Activated gamma-delta T cell (primary cell): ENCODE measurements around the gene SDK1.

Experiments used
- DNase-seq: peaks from one replicate; lab custom pipeline; 2025; lab: John Stamatoyannopoulos, UW

Gene SDK1

DNA sequence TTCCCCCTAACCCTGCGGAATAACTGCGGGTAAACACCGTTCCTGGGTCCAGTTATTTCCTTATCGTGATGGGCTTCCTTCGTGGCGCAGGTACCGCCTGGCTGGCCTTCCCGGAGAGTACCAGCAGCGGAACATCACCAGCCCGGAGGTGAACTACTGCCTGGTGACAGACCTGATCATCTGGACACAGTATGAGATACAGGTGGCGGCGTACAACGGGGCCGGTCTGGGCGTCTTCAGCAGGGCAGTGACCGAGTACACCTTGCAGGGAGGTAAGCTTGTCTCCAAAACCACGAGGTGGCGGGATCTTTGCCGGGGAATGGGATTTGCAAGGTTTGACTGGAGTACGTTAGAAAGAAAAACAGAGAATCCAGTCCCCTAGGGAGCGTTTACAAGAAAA is 716.0 kb downstream of the SDK1 start:
- no peak for DNase-seq

DNA sequence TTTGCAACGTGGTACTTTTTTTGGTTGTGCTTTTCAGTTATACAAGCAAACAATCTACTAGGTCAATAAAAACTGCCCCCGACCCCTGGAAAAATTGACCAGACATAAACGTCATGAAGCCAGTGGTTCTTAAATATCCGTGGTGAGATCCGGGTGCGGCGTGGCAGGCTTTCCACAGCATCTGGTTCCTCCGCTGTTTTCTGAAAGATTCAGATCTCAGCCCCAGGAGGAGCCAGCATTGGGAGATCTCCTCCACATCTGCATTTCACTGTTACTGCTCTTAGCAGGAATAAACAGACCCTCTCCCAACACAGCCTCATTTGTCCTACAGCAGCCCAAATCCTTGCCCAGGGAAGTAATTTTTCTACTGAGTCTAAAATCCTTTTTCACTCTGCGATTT is 716.7 kb downstream of the SDK1 start:
- DNase-seq: no peak

DNA sequence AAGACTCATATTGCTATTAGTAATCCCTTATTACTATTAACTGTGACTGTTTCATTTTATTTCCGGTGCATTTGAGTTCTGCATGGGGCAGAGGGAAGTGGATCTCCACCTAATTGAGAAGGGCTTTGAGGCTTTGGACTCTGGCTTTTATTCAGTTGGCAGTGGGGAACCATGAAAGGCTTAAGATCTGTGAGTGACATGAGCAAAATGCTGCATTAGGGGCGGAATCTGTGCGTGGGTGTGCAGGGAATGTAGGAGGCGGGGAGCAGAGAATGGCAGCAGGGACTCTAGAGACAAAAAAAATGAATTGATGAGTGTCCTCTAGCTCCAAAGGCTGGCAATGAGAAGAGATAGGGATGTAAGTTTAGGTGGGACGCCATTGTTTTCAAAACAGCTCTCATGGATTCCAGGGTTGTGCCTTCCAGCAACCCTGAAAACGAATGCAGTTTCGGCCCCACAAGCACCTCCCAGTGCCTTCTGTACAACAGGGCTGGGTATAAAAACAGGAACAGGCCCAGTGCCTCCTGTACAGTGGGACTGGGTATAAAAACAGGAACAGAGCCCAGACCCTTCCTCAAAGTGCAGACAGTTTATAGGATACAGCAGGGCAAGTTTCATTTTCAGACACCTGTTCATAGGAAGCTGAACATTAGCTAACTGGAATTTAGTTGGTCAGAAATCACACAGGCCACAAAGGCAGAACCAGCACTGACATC is 717.7 kb downstream of the SDK1 start:
- no peak for DNase-seq

DNA sequence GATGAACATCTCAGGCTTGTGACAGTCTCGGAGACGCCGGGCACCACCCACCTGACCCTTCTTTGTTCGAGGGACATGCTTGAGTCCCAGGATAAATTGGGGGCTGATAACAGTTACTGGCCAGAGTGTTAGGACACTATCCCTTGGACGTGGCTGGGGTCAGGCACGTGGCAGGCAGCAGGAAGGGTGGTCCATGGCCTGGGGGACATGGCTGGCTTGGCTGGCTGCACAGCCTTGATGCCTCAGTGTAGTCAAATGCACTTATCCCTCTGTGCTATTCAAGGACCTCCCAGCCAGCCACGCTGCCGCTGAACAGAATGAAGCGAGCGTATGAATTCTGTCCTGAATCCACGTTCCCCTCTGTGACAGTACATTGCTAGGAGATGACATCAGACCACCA is 719.0 kb downstream of the SDK1 start:
- DNase-seq: no peak

DNA sequence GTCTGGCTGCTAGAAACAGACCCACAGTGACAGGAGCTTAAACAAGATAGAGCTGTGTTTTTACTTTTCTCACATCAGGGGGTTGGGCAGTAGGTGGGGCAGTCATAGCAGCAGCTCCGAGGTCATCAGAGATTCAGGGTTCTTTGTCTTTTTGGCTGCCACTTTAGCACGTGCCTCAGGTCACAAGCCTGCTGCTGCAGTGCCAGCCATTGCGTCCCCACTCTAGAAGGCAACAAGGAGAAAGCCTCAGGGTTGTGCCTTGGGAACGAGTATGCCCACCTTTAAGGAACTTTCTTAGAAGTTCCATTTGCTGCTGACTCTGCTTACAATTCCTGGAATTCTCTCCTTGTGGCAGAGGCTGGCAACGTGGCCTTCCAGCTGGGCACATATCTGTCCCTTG is 720.4 kb downstream of the SDK1 start:
- DNase-seq: no peak

DNA sequence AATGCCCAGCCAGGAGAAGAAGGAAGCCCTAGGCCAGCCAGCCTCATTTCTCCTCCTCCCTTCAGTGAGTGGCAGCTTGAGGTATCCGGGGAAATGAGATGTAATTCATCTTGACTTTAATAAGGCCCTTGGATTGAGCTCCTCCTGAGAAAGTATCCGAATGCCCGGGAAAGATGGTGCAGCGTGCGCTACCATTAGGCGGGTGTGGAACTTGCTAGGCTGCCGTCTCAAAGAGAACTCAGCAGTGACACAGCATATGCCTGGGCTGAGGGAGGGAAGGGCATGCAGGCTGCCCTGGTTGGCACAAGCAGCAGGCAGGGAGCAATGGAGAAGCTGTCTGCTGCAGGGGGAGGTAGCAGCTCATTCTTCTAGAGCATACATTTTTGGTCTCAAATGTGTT is 721.2 kb downstream of the SDK1 start:
- no peak for DNase-seq

DNA sequence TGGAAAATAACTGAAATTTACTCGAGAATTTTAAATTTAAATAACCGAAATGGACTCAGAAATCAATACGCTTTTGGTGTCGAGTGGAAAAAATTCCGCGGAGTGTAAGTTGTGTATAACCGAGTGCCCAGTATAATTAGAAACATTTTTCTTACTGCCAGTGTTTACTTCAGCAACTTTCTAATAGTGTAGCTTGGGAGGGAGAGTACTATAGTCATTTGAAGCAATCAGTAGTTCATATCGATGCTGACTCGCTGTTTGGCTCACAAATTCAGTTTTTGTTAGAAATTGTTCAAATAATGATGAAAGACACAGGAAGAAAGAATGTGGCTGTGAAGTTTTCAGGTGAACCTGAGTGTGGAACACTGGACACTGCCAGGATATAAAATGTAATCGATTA is 722.5 kb downstream of the SDK1 start:
- DNase-seq: no peak

DNA sequence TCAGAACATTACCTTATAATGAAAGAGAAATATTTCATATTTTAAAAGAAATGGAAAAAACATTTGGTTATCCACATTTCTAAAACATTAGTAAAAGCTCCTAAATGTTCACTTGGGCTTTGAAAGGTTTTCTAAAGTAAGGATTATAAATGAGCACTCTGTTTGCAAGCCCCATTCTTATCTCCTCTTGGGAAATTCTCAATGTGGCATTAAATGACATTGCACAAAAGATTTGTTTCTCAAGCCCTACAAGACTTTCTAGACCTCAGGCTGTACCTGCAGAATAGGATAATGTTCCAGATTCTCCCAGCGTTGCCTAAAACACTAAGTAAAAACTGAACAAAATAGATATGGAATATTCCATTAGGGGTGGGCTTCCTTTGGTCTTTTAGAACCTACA is 723.1 kb downstream of the SDK1 start:
- no peak for DNase-seq

DNA sequence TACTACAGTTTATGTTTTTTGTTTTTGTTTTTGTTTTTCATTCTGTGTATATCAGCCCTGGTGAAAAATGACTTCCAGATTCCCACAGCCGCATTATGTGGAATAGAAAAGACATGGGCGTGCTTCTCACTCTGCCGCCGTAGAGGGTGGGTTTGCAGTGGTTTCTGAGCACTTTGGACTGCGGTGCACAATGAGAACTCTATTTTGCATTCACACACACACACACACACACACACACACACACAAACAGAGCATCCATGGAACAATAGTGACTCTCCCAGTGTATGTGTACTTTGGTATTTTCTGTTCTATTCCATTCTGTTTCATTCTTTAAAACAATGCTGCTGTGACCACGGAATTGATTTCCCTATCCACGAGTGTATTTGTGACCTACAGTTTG is 723.8 kb downstream of the SDK1 start:
- no peak for DNase-seq

DNA sequence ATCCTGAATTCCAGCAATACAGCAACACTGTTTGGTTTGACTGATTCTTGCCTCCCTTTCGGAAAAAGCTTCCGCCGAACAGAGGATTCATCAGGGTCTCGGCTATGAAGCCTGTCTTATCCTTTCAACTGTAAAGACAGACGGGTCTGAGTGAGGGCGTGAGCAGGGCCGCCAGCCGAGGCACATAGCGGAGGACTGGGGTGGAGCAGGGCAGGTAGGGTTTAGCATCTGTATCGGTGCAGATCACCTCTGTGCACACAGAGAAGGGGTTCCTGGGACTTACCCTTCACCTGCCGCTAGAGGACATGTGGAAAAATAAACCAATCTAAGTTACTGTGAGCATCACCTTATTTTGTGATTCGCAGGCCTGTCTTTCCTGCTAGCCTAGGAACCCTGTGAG is 724.2 kb downstream of the SDK1 start:
- no peak for DNase-seq

DNA sequence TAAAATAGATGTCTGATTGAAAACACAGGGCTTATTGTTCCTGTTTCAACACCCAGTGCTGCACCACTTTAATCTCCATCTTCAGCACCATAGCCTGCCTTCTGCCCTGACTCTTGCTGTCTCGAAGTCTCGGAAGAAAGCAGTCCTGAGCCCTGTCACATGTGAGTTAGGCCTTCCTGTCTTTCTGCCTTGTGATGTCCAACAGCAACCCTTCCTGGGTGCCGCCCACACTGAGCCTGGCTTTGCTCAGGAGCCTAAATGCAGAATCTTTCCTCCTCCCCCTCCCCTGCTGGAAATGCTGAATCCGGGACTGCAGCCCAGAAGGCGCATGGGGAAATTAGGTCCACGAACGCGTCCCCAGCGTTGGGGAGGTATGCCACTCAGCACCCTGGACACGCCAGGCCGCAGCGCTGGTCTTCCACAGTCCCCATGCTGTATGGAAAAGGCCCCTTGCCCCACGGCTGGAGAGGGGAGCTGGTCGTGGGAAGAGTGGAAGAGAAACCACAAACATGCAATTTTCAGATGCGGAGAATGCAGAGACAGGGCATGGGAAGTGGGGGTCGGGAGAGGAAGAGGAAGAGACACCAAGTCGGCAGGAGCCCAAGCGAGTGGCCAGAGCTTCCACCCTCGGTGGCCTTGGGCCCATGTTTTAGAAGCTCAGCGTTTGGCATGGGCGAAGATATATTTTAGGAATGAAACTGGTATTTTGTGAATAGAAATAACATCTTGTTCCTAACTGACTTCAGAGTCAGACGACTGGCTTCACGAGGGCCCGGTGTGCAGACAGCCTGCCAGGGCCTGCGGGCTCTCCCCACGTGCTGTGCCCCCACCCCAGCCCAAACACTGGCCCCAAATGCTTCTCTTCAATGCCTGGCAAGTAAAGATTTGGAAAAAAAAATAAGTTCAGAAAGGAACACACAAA is 724.9 kb downstream of the SDK1 start:
- DNase-seq: no peak

DNA sequence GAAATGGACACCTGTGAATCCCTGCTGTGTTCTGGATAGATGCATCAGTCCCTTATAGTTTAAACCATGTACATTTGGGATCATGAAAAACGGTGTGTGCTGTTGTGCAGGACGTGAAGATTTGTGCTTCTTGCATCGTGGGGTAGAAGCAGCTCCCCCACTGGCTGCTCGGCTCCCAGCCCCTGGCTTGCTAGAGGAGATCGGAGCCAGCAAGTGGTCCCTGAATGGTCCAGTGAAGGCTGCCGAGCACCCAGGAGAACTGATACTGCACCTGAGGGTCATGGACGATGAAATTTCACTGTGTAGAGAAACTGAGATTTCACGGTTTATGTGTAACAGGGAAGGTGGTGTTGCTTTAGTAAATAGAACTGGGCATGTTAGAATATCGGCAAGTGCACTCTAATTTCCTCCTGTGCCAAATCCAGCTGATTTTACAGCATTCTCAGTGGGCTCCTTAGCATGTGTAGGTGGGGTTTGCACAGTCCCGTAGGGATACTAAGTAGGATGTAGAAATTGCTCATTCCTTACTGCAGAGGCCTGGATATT is 726.0 kb downstream of the SDK1 start:
- no peak for DNase-seq

DNA sequence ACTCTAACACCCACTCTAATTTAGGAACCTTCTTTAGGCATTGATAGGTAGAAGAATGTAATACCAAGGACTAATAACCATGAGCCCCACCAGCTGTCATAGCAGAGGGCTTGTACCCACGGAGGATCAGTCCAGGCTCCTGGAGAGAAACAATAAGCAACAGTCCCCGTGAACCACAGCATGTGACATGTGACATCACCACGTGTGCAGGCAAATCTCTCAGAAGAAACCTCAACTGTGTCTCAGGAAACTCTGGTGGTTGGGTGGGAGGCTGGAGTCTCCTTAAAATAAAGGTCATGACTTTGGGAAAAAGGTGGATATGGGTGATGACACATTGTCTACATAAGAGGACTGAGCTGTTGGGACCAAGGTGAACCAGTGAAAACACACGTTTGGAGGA is 727.2 kb downstream of the SDK1 start:
- no peak for DNase-seq

DNA sequence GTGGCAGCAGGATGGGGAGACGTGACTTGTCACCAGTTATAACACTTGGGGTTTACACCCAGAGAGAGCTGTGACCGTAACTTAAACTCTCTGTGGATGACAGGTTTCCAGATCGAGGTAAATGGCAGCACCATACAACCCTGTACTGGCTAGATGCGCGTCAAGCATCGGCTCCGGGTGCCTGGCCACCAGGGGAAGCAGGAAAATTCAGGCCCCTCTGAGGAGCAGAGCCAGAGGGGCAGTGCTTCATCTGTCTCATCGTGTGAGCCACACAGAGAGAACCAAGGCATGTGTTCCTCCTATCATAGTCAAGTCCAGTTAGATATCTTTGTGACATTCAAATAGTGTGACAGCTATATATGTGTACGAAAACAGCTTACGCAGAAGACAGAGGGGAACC is 728.9 kb downstream of the SDK1 start:
- DNase-seq: no peak

DNA sequence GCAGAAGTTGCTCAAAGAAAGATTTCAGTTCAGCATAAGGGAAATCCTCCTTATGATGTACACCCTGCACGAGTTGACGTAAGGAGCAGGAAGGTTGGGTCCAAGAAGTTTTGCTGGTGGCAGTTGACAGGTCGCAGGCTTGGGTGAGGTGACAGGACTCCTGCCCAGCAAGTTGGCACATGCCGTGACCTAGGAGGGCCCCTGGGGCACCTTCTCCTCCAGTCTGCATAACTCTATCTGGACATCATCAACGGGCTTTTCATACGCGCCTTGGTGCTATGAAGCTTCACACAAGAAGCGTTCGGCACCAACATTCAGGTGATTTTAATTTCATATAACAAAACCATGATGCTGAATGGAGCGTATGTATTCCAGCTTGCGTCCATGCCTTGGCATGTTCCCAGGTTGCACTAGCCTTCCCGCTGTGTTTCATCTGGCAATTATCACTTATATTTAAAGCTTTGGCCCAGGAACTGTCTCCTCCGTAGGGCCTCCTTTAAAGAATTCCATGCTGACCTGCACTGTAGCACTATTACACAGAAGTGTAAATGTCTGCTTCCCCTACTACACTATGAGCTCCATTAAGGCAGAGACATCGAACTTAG is 729.4 kb downstream of the SDK1 start:
- no peak for DNase-seq

DNA sequence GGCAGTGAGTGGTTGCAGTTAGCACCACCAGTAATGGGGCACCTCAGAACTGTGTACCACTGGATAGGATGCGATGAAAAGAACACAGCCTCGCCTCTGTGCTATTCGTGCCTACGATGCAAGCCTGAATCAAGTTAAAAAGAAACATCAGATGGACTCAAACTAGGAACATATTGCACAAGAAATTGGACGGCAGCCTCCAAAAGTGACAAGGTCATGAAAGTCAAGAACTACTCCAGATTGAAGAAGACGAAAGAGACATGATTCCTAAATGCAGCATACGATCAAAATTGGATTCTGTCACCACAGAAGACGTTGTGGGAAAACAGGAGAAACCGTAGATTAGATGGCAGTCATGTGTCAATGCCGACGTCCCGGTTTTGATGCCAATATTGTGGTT is 732.9 kb downstream of the SDK1 start:
- DNase-seq: no peak

DNA sequence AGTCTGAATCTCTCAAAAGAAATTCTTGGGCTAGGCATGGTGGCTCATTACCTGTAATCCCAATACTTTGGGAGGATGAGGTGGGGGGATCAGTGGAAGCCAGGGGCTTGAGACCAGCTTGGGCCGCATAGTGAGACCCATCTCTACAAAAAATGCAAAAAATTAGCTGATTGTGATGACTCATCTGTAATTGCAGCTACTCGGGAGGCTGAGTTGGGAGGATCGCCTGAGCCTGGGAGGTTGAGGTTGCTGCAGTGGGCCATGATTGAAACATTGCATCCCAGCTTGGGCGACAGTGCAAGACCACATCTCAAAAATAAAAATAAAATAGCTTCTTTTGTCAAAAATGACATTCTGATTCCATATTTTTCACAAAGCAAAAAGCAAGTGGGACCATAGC is 736.3 kb downstream of the SDK1 start:
- DNase-seq: no peak

DNA sequence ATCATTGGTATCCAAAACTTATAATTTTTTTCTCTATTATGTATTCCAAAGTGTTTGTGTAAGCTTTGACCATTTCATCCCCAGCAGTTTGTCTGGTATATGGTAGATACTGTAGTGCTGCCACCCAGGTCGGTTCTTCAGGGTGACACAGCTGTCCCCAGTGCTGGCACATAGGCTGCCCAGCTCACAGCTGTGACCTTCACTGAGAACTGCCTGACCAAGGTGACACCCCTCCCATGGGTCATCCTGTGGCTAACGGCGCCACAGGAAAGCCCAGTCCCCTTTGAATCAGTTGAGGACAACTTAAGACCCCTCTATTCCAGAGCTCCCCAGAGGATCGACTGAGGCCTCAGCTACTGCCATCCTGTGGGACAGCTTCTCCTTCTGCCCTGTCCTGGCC is 736.8 kb downstream of the SDK1 start:
- DNase-seq: no peak

DNA sequence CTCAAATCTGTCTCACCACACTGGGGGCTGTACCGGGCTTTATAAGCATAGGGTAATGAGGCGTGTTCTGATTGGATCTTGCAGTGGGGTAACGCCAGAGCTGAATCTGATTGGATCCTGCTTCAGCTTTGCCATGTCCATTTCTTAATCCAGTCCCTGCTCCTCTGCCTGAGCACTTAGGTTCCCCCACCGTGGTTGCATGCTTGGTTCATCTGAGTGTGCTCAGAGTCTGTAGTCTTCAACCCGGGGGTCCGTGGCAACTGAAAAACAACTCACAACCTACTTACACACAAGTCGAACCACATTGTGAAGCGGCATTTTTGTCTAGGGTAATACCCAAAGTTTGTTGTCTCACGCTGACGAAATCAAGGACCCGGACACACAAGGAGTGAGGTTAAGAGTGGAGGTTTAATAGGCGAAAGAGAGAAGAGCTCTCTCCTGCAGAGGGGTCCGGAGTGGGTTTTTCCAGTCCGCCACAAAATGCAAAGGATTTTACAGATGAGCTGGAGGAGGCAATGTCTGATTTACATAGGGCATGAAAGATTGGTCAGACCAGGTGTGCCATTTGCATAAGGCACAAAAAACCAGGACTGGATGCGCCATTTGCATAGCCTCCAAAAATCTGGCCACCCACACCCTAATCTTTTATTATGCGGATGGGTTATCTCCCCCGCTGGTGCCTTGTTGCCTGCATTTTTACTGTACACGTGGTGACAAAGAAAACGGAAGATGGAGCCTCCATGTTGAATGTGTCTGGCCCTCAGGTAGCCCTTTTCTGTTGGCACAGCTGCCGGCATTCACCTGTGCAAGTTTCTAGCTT is 739.3 kb downstream of the SDK1 start:
- no peak for DNase-seq

DNA sequence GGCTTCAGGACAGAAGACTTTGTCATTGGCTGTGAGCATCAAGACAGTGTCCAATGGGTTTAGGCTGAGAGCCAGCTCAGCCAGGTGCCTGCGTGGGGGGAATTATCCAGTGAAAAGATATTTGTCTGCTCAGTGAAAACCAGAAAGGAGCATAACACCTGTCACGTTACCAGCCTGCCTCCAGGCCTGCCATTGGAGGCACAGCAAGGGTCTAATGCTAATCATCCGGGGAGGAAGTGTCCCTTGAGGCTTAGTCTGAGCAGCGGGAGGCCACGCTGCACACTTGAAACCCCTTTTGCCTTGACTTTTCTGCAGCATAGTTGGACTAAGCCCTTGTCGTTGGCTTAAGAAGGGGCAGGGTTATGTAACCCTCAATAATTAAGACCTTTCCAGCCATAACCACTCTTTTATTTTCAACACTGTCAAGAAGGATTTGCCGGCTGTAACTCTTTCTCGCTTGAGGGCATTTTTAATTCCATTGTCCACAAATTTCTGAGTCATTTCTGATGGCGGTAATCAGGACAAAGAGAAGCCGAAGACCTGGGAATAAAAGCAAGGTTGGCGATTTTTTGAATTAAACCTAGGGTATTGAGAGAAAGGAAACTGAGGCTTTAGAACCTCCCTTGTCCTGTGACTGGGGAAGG is 741.5 kb downstream of the SDK1 start:
- DNase-seq: no peak

DNA sequence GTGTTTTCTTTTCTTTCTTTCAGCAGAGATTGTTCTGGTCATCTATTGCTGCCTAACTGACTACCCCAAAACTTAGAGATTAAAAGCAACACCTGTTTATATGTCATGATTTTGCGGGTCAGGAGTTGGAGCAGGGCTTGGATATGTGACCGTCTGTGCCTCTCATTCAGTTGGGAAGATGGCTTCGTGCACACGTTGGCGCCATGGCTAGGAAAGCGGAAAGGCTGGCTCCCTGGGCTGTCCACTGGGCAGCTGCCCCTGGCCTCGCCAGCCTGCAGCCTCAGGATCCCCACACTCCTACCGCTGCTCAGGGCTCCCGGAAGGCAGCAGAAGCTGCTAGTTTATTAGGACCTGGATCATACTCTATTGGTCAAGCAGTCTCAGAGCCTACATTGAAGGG is 742.9 kb downstream of the SDK1 start:
- DNase-seq: no peak
